MCF 10A (cell line): ENCODE measurements around the gene SLC6A7. TPM values are rescaled to one million over a fixed set of nuclear protein-coding genes. Genes with fewer than 3 reads are reported as not detected.

Experiments
- BruUV-seq: library from RNA; stranded (reverse); fragments of 400-500 nt; replicated peaks from 2 replicates; lab custom pipeline; 2021; lab: Mats Ljungman, UMichigan
- CTCF ChIA-PET: fragments of 300-600 bp; sonication (Branson Sonifier 250); formaldehyde crosslinking; extraction: SDS; loops from one replicate; lab custom pipeline; 2021; ENCODE audit warnings: antibody characterized with exemption, inconsistent platforms; lab: Yijun Ruan, JAX
- POLR2A ChIA-PET: fragments of 300-600, 350-650 bp; sonication (Branson Sonifier 250); formaldehyde crosslinking; extraction: SDS; loops from one replicate; lab custom pipeline; 2020; ENCODE audit warnings: antibody characterized with exemption, inconsistent platforms; lab: Yijun Ruan, JAX
- DNase-seq: peaks from one replicate; pipeline ENCODE4 v3.0.0-alpha.2; 2018; ENCODE audit not compliant: unreplicated experiment
- H3K27ac Mint-ChIP-seq: one replicate; pipeline ENCODE4 v1.8.0; 2022; ENCODE audit warnings: mild to moderate bottlenecking, low read depth, mixed read lengths; ENCODE audit not compliant: unreplicated experiment
- H3K27me3 Mint-ChIP-seq: one replicate; pipeline ENCODE4 v1.8.0; 2022; ENCODE audit warnings: mixed read lengths; ENCODE audit not compliant: insufficient read depth, unreplicated experiment
- H3K36me3 Mint-ChIP-seq: one replicate; pipeline ENCODE4 v1.8.0; 2022; ENCODE audit warnings: mild to moderate bottlenecking, moderate library complexity, mixed read lengths; ENCODE audit not compliant: insufficient read depth, unreplicated experiment
- H3K4me1 Mint-ChIP-seq: one replicate; pipeline ENCODE4 v1.8.0; 2022; ENCODE audit warnings: mixed read lengths; ENCODE audit not compliant: insufficient read depth, unreplicated experiment
- H3K4me3 Mint-ChIP-seq: one replicate; pipeline ENCODE4 v1.8.0; 2022; ENCODE audit warnings: mild to moderate bottlenecking, moderate library complexity, mixed read lengths; ENCODE audit not compliant: unreplicated experiment
- H3K9me3 Mint-ChIP-seq: one replicate; pipeline ENCODE4 v1.8.0; 2022; ENCODE audit warnings: mixed read lengths; ENCODE audit not compliant: unreplicated experiment
- intact Hi-C: fragments of 100-400 bp; cut with micrococcal nuclease; formaldehyde crosslinking; loops from 2 replicates; pipeline ENCODE4 v1.14.1; 2022
- total RNA-seq: library from RNA; stranded (reverse); gene quantifications from 2 replicates; pipeline ENCODE4 v1.2.3, GENCODE V29; 2022
- TF ChIP-seq, protein P1 (sequence below): fragments of 200-600 bp; IDR thresholded peaks from one replicate; pipeline ENCODE4 v1.8.0; 2022; ENCODE audit warnings: antibody characterized with exemption, mild to moderate bottlenecking; ENCODE audit not compliant: unreplicated experiment

The SLC6A7 gene
- total RNA-seq, 1 experiment from 2014 or later = not detected

DNA sequence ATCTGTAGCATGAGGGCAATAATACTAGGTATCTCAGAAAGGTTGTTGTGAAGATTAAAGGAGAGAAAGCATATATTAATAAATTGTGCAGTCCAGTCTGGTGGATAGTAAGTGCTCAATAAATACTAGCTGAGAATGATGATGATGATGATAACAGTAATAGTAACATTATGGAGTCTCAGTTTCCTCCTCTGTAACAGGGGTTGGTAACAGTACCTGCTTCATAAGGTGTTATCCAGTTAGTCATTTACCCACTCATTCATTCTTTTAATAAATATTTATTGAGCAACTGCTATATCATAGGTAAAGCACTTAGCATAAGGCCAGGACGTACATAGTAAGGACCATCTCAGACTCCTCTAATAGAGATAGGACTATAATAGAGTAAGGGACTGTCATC lies 7.6 kb downstream of the SLC6A7 start:
- Mint-ChIP-seq H3K4me1 (no peaks in the 10 kb centered on the region), H3K4me3 (no peak overlapping the region), H3K36me3 (peaks cover 4% of the 10 kb centered on the region), H3K9me3 (no peaks in the 10 kb centered on the region), H3K27me3 (peaks cover 54% of the 10 kb centered on the region), H3K27ac (no peak overlapping the region)
- DNase-seq = no peak
- CTCF ChIA-PET = interaction anchor here (1.2 kb wide), 1 partner anchor 67 kb away, joined by 3 read pairs; no protein-coding TSS in a partner anchor
- intact Hi-C loops = no loop called here
- POLR2A ChIA-PET = interaction anchor here (0.7 kb wide), 1 partner anchor 75 kb away, joined by 3 read pairs; no protein-coding TSS in a partner anchor
- no TSS peak for BruUV-seq
- TF ChIP-seq, protein P1, sequence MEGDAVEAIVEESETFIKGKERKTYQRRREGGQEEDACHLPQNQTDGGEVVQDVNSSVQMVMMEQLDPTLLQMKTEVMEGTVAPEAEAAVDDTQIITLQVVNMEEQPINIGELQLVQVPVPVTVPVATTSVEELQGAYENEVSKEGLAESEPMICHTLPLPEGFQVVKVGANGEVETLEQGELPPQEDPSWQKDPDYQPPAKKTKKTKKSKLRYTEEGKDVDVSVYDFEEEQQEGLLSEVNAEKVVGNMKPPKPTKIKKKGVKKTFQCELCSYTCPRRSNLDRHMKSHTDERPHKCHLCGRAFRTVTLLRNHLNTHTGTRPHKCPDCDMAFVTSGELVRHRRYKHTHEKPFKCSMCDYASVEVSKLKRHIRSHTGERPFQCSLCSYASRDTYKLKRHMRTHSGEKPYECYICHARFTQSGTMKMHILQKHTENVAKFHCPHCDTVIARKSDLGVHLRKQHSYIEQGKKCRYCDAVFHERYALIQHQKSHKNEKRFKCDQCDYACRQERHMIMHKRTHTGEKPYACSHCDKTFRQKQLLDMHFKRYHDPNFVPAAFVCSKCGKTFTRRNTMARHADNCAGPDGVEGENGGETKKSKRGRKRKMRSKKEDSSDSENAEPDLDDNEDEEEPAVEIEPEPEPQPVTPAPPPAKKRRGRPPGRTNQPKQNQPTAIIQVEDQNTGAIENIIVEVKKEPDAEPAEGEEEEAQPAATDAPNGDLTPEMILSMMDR = no peak

DNA sequence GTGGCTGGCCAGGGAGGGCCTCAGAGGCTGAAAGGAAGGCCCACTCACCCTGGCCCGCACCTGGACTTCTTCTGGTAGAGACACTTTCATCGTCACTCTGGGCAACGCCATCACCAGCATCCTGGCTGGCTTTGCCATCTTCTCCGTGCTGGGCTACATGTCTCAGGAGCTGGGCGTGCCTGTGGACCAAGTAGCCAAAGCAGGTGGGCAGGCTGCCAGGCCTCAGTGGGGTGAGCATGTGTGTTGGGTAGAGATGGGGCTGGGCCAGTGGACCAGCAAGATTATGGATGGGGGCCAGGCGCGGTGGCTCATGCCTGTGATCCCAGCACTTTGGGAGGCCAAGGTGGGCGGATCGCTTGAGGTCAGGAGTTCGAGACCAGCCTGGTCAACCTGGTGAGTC lies 12.6 kb downstream of the SLC6A7 start:
- H3K4me1 Mint-ChIP-seq = no peaks in the 10 kb centered on the region
- ChIA-PET CTCF (no interaction called here), POLR2A (no interaction called here)
- no TSS peak for BruUV-seq
- intact Hi-C loops = no loop called here
- no peaks in the 10 kb centered on the region for H3K9me3 Mint-ChIP-seq
- H3K4me3 Mint-ChIP-seq = no peak overlapping the region
- H3K27ac Mint-ChIP-seq = no peak overlapping the region
- TF ChIP-seq, protein P1 = no peak
- no peak for DNase-seq
- H3K27me3 Mint-ChIP-seq = peaks cover 46% of the 10 kb centered on the region
- no peaks in the 10 kb centered on the region for H3K36me3 Mint-ChIP-seq

DNA sequence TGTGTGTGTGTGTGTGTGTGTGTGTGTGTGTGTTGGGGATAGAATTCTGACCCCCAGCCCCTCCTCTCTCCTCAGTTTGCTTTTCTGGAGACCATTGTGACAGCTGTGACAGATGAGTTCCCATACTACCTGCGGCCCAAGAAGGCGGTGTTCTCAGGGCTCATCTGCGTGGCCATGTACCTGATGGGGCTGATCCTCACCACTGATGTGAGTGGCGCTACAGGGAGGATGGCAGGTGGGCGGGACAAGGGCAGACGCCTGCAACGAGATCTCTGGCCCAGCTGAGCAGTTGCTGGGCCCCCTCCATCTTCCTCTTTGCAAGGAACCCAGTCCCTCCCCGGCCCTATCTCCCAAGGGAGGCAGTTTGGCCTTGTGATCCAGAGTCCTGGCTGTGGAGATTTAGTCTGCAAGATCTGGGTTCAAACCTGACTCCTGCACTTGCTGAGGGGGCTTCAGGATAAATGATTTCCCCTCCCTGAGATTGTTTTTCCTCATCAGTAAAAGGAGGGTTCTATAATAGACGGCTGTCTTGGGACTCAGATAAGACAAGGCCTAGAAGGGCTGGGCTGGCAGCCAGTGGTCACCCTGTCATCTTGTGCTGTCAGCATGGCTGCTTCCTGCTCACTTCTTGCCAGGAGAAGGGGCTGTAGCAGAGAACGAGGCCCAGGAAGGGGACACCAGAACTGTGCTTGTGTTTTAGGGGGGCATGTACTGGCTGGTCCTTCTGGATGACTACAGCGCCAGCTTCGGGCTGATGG lies 14.1 kb downstream of the SLC6A7 start:
- no peak for DNase-seq
- Mint-ChIP-seq H3K4me3 (no peak overlapping the region), H3K27me3 (peaks cover 31% of the 10 kb centered on the region), H3K36me3 (no peaks in the 10 kb centered on the region), H3K27ac (no peak overlapping the region), H3K9me3 (no peaks in the 10 kb centered on the region), H3K4me1 (peaks cover 11% of the 10 kb centered on the region)
- CTCF ChIA-PET = no interaction called here
- intact Hi-C loops = no loop called here
- POLR2A ChIA-PET = no interaction called here
- TF ChIP-seq, protein P1 = no peak
- no TSS peak for BruUV-seq

DNA sequence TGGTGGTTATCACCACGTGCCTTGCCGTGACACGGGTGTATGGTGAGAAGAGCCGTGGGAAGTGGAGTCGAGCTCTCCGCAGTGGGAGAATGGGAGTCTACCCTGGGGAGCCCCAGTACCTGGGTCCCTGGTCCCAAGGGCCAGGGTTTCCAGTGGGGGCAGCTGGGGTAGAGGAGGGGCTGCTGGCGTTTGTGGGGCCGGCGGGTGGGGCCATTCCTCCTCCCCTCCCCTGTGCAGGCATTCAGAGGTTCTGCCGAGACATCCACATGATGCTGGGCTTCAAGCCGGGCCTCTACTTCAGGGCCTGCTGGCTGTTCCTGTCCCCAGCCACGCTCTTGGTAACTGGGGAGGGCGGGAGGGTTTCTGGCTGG lies 14.7 kb downstream of the SLC6A7 start:
- Mint-ChIP-seq H3K36me3 (no peaks in the 10 kb centered on the region), H3K9me3 (no peaks in the 10 kb centered on the region), H3K4me1 (peaks cover 13% of the 10 kb centered on the region), H3K4me3 (no peak overlapping the region), H3K27me3 (peaks cover 26% of the 10 kb centered on the region), H3K27ac (no peak overlapping the region)
- BruUV-seq = no TSS peak
- CTCF ChIA-PET = interaction anchor here (0.9 kb wide), 1 partner anchor 38 kb away, joined by 6 read pairs; no protein-coding TSS in a partner anchor
- POLR2A ChIA-PET = interaction anchor here (0.7 kb wide), 1 partner anchor 9 kb away, joined by 3 read pairs; no protein-coding TSS in a partner anchor
- DNase-seq = no peak
- TF ChIP-seq, protein P1 = no peak
- intact Hi-C loops = no loop called here
